Muscle of arm (tissue), 12 donors: ENCODE data around the gene KIZ. TPM values are rescaled to one million over a fixed set of nuclear protein-coding genes. Genes with fewer than 3 reads are reported as not detected.
A peak's percentile ranks its signal among the peaks of the same experiment; 100 is the strongest.

ENCODE experiments used
- DNase-seq: peaks from one replicate; pipeline ENCODE4 v3.0.0-alpha.2; 2013
- polyA plus RNA-seq, 12 donors: library from polyadenylated mRNA; unstranded; fragments of 120-200 nt; gene quantifications; one replicate each; pipeline ENCODE4 v1.2.1, GENCODE V29; 2013; ENCODE audit not compliant: insufficient read length in 12 of 12

The KIZ gene
- polyA plus RNA-seq, 12 donors = 13.5 to 25.5 (median 16.8) TPM; not detected in 1

- no peak for DNase-seq
These were observed 133.5 kb downstream of the KIZ start for GRCh38 chr20:21259346-21259745.

- peak; percentile 6 for DNase-seq
These were observed 136.9 kb downstream of the KIZ start for GRCh38 chr20:21262812-21263211.

GRCh38 chr20:21265261-21266190, 139.6 kb downstream of the KIZ start:
- DNase-seq = no peak

- no peak for DNase-seq
These were observed 140.3 kb downstream of the KIZ start for GRCh38 chr20:21266191-21266536.

GRCh38 chr20:21269772-21270171, 143.9 kb downstream of the KIZ start:
- DNase-seq = no peak

- no peak for DNase-seq
These were observed 144.9 kb downstream of the KIZ start for GRCh38 chr20:21270806-21271205.

GRCh38 chr20:21272279-21272678, 146.4 kb downstream of the KIZ start:
- DNase-seq = no peak

- DNase-seq = no peak
These were observed 146.8 kb downstream of the KIZ start for GRCh38 chr20:21272679-21273078.

GRCh38 chr20:21273755-21274386, 148.0 kb downstream of the KIZ start:
- DNase-seq = no peak

GRCh38 chr20:21278829-21279228, 152.9 kb downstream of the KIZ start:
- no peak for DNase-seq

GRCh38 chr20:21279706-21280521, 154.0 kb downstream of the KIZ start:
- no peak for DNase-seq

GRCh38 chr20:21280522-21281016, 154.7 kb downstream of the KIZ start:
- DNase-seq = no peak

- no peak for DNase-seq
These were observed 160.9 kb downstream of the KIZ start for GRCh38 chr20:21286775-21287174.

- no peak for DNase-seq
These were observed 162.9 kb downstream of the KIZ start for GRCh38 chr20:21288587-21289370.

- DNase-seq = no peak
These were observed 163.8 kb downstream of the KIZ start for GRCh38 chr20:21289651-21290050.

- no peak for DNase-seq
These were observed 165.1 kb downstream of the KIZ start for GRCh38 chr20:21291026-21291425.

GRCh38 chr20:21294755-21295154, 168.9 kb downstream of the KIZ start:
- DNase-seq = no peak
